ENCODE data around the gene LGALS4.

DNA sequence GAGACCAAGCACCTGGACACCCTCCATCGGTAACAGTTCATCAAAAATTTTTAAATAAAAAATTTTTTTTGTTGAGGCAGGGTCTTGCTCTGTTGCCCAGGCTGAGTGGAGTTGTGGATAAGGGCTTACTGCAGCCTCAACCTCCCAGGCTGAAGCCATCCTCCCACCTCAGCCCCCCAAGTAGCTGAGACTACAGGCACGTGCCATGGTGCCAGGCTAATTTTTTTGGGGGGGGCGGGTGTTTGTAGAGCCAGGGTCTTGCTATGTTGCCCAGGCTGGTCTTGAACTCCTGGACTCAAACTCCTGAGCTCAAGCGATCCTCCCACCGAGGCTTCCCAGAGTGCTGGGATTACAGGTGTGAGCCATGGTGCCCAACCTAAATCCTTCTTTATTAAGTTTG is 19.1 kb downstream of the LGALS4 start:
- TF ChIP-seq TCF4 (CRISPR knock-in tag; IDR thresholded peaks at IDR 0.05; ENCODE audit: borderline replicate concordance) (no peak), ARNTL (CRISPR knock-in tag; IDR thresholded peaks at IDR 0.05; ENCODE audit: borderline replicate concordance, low read depth) (no peak), ZFP30 (CRISPR knock-in tag; IDR thresholded peaks at IDR 0.05) (no peak), ZNF70 (CRISPR knock-in tag; IDR thresholded peaks at IDR 0.05) (no peak), ISL1 (CRISPR knock-in tag; IDR thresholded peaks at IDR 0.05) (no peak)
- TF ChIP-seq, protein P1, sequence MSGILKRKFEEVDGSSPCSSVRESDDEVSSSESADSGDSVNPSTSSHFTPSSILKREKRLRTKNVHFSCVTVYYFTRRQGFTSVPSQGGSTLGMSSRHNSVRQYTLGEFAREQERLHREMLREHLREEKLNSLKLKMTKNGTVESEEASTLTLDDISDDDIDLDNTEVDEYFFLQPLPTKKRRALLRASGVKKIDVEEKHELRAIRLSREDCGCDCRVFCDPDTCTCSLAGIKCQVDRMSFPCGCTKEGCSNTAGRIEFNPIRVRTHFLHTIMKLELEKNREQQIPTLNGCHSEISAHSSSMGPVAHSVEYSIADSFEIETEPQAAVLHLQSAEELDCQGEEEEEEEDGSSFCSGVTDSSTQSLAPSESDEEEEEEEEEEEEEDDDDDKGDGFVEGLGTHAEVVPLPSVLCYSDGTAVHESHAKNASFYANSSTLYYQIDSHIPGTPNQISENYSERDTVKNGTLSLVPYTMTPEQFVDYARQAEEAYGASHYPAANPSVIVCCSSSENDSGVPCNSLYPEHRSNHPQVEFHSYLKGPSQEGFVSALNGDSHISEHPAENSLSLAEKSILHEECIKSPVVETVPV (CRISPR knock-in tag; IDR thresholded peaks at IDR 0.05), result no peak

Measured in SK-N-SH treated with all-trans-retinoic acid at 6 μM for 48 hours (cell line).